ENCODE measurements around the gene OR6V1.

OR6V1 gene

GRCh38 chr7:143008007-143008901, 43.9 kb upstream of the OR6V1 start:
- TF ChIP-seq CTCF (conservative IDR thresholded peaks at IDR 0.05; ENCODE audit: low read depth, low read length): peak; percentile 99
- Histone ChIP-seq H3K4me1 (ENCODE audit: low read depth, poor library complexity, severe bottlenecking) (peaks cover under 1% of the 10 kb centered on the region), H3K36me3 (ENCODE audit: insufficient read depth) (no peaks in the 10 kb centered on the region), H3K27me3 (ENCODE audit: insufficient read depth, low read depth) (no peaks in the 10 kb centered on the region), H3K4me2 (no peak overlapping the region), H4K20me1 (ENCODE audit: insufficient read depth) (no peaks in the 10 kb centered on the region), H2AFZ (ENCODE audit: low read depth) (no peak overlapping the region), H3K79me2 (ENCODE audit: insufficient read depth, low read depth) (no peaks in the 10 kb centered on the region), H3K27ac (no peak overlapping the region), H3K9ac (no peak overlapping the region), H3K4me3 (IDR thresholded peaks at IDR 0.05; ENCODE audit: insufficient read depth, low read depth, low read length) (no peak overlapping the region)

- no peaks in the 10 kb centered on the region for H3K27me3 ChIP-seq (ENCODE audit: insufficient read depth, low read depth)
- no peak overlapping the region for H2AFZ ChIP-seq (ENCODE audit: low read depth)
- TF ChIP-seq CTCF (conservative IDR thresholded peaks at IDR 0.05; ENCODE audit: low read depth, low read length): no peak
- no peaks in the 10 kb centered on the region for H3K36me3 ChIP-seq (ENCODE audit: insufficient read depth)
- no peak overlapping the region for H3K9ac ChIP-seq
- no peak overlapping the region for H3K4me2 ChIP-seq
- no peak overlapping the region for H3K4me3 ChIP-seq (IDR thresholded peaks at IDR 0.05; ENCODE audit: insufficient read depth, low read depth, low read length)
- no peaks in the 10 kb centered on the region for H4K20me1 ChIP-seq (ENCODE audit: insufficient read depth)
- no peaks in the 10 kb centered on the region for H3K4me1 ChIP-seq (ENCODE audit: low read depth, poor library complexity, severe bottlenecking)
- no peak overlapping the region for H3K27ac ChIP-seq
- no peaks in the 10 kb centered on the region for H3K79me2 ChIP-seq (ENCODE audit: insufficient read depth, low read depth)
Observed at GRCh38 chr7:143012001-143012400, 40.1 kb upstream of the OR6V1 start.

GRCh38 chr7:143012409-143012808, 39.7 kb upstream of the OR6V1 start:
- no peak for TF ChIP-seq CTCF (conservative IDR thresholded peaks at IDR 0.05; ENCODE audit: low read depth, low read length)
- Histone ChIP-seq H3K4me3 (IDR thresholded peaks at IDR 0.05; ENCODE audit: insufficient read depth, low read depth, low read length) (no peak overlapping the region), H3K9ac (no peak overlapping the region)

GRCh38 chr7:143013473-143013872, 38.7 kb upstream of the OR6V1 start:
- Histone ChIP-seq H3K4me3 (IDR thresholded peaks at IDR 0.05; ENCODE audit: insufficient read depth, low read depth, low read length) (no peak overlapping the region), H3K36me3 (ENCODE audit: insufficient read depth) (no peaks in the 10 kb centered on the region), H4K20me1 (ENCODE audit: insufficient read depth) (no peaks in the 10 kb centered on the region), H3K4me1 (ENCODE audit: low read depth, poor library complexity, severe bottlenecking) (no peaks in the 10 kb centered on the region), H2AFZ (ENCODE audit: low read depth) (no peak overlapping the region), H3K4me2 (no peak overlapping the region), H3K27ac (no peak overlapping the region), H3K27me3 (ENCODE audit: insufficient read depth, low read depth) (no peaks in the 10 kb centered on the region), H3K9ac (no peak overlapping the region), H3K79me2 (ENCODE audit: insufficient read depth, low read depth) (no peaks in the 10 kb centered on the region)
- no peak for TF ChIP-seq CTCF (conservative IDR thresholded peaks at IDR 0.05; ENCODE audit: low read depth, low read length)

More at GRCh38 chr7:143012409-143012808, 39.7 kb upstream of the OR6V1 start:
- Histone ChIP-seq H3K79me2 (ENCODE audit: insufficient read depth, low read depth) (no peaks in the 10 kb centered on the region), H3K36me3 (ENCODE audit: insufficient read depth) (no peaks in the 10 kb centered on the region), H3K4me1 (ENCODE audit: low read depth, poor library complexity, severe bottlenecking) (no peaks in the 10 kb centered on the region), H4K20me1 (ENCODE audit: insufficient read depth) (no peaks in the 10 kb centered on the region), H2AFZ (ENCODE audit: low read depth) (no peak overlapping the region), H3K27ac (no peak overlapping the region), H3K4me2 (no peak overlapping the region), H3K27me3 (ENCODE audit: insufficient read depth, low read depth) (no peaks in the 10 kb centered on the region)

Measured in KMS-11 (cell line).